Tibial artery (tissue), 4 donors: ENCODE measurements around the gene SNX12.

ENCODE experiments used
- DNase-seq, 2 donors: peaks; one replicate each; pipeline ENCODE4 v3.0.0-alpha.2; 2019
- H3K27ac ChIP-seq, 2 donors: fragments of 200-600 bp; sonication (generic) in 1 of 2; 1 replicate in 1 of 2; 2 replicates in 1 of 2; pipeline ENCODE4 v1.5.1; 2018 to 2019; ENCODE audit warnings: mild to moderate bottlenecking in 1 of 2
- H3K27me3 ChIP-seq, 2 donors: fragments of 200-600 bp; sonication (generic) in 1 of 2; one replicate each; pipeline versions ENCODE4 v1.5.1 to v1.6.0; 2016 to 2019
- H3K36me3 ChIP-seq, 3 donors: fragments of 200-600 bp; sonication (generic) in 2 of 3; one replicate each; pipeline ENCODE4 v1.5.1; 2016 to 2019; ENCODE audit warnings: mild to moderate bottlenecking in 2 of 3
- H3K4me1 ChIP-seq, 4 donors: fragments of 200-600 bp; sonication (generic) in 2 of 4; 1 replicate in 3 of 4; 2 replicates in 1 of 4; pipeline ENCODE4 v1.5.1; 2016 to 2019
- H3K4me3 ChIP-seq, 2 donors: fragments of 200-600 bp; sonication (generic) in 1 of 2; 1 replicate in 1 of 2; 2 replicates in 1 of 2; pipeline ENCODE4 v1.5.1; 2018 to 2019; ENCODE audit warnings: mild to moderate bottlenecking in 2 of 2
- H3K9me3 ChIP-seq, 3 donors: fragments of 200-600 bp; sonication (generic) in 1 of 3; one replicate each; pipeline ENCODE4 v1.5.1; 2016 to 2019
- CTCF ChIP-seq, 2 experiments: fragments of 200-600 bp in 1 of 2; fragments of 450-650 bp in 1 of 2; IDR thresholded peaks; one replicate each; pipeline ENCODE4 v1.5.1; 2017 to 2019; ENCODE audit warnings: antibody characterized with exemption in 2 of 2, mild to moderate bottlenecking in 1 of 2, moderate library complexity in 1 of 2
- intact Hi-C: fragments of 100-400 bp; cut with DNase I; formaldehyde crosslinking; loops from one replicate; pipeline ENCODE4 v1.15.0; 2023; ENCODE audit warnings: low total_unique reads

Gene SNX12

GRCh38 chrX:71102292-71102691 lies 34.2 kb upstream of the SNX12 start:
- no peak overlapping the region for H3K4me3 ChIP-seq
- H3K36me3 ChIP-seq = no peaks in the 10 kb centered on the region
- H3K4me1 ChIP-seq = peaks cover 0 to 12% (median 4%) of the 10 kb centered on the region in 4 donors
- no peaks in the 10 kb centered on the region for H3K9me3 ChIP-seq
- intact Hi-C loops = no loop called here
- no peak for TF ChIP-seq CTCF (IDR thresholded peaks at IDR 0.05)
- H3K27me3 ChIP-seq = no peaks in the 10 kb centered on the region
- no peak overlapping the region for H3K27ac ChIP-seq
- no peak for DNase-seq

GRCh38 chrX:71100581-71101505 lies 32.7 kb upstream of the SNX12 start:
- Histone ChIP-seq H3K9me3 (no peaks in the 10 kb centered on the region), H3K36me3 (no peaks in the 10 kb centered on the region), H3K4me1 (peaks cover 0 to 20% (median 8%) of the 10 kb centered on the region in 4 donors), H3K4me3 (no peak overlapping the region), H3K27ac (no peak overlapping the region), H3K27me3 (no peaks in the 10 kb centered on the region)
- intact Hi-C loops = no loop called here
- TF ChIP-seq CTCF (IDR thresholded peaks at IDR 0.05) = no peak
- DNase-seq = no peak

GRCh38 chrX:71099736-71100135 lies 31.6 kb upstream of the SNX12 start:
- H3K4me1 ChIP-seq = peaks cover 0 to 20% (median 8%) of the 10 kb centered on the region in 4 donors
- no peak overlapping the region for H3K4me3 ChIP-seq
- no peak for TF ChIP-seq CTCF (IDR thresholded peaks at IDR 0.05)
- H3K27ac ChIP-seq = no peak overlapping the region
- no peaks in the 10 kb centered on the region for H3K9me3 ChIP-seq
- intact Hi-C loops = loop anchor here (10.0 kb wide), 1 partner anchor 75 kb away; no protein-coding TSS in a partner anchor
- no peaks in the 10 kb centered on the region for H3K36me3 ChIP-seq
- H3K27me3 ChIP-seq = no peaks in the 10 kb centered on the region
- no peak for DNase-seq

- no peak for TF ChIP-seq CTCF (IDR thresholded peaks at IDR 0.05)
- no peaks in the 10 kb centered on the region for H3K9me3 ChIP-seq
- H3K4me3 ChIP-seq = no peak overlapping the region
- H3K4me1 ChIP-seq = peaks cover 0 to 20% (median 8%) of the 10 kb centered on the region in 4 donors
- no peak for DNase-seq
- no peaks in the 10 kb centered on the region for H3K36me3 ChIP-seq
- H3K27ac ChIP-seq = no peak overlapping the region
- intact Hi-C loops = loop anchor here (10.0 kb wide), 1 partner anchor 76 kb away; no protein-coding TSS in a partner anchor
- no peaks in the 10 kb centered on the region for H3K27me3 ChIP-seq
Measured at GRCh38 chrX:71098951-71099506, 30.9 kb upstream of the SNX12 start.

- H3K4me1 ChIP-seq = peaks cover 0 to 20% (median 8%) of the 10 kb centered on the region in 4 donors
- peak; percentile 37 to 38 for TF ChIP-seq CTCF (IDR thresholded peaks at IDR 0.05)
- H3K36me3 ChIP-seq = no peaks in the 10 kb centered on the region
- intact Hi-C loops = loop anchor here (10.0 kb wide), 1 partner anchor 76 kb away; no protein-coding TSS in a partner anchor
- no peak overlapping the region for H3K27ac ChIP-seq
- no peaks in the 10 kb centered on the region for H3K9me3 ChIP-seq
- no peak overlapping the region for H3K4me3 ChIP-seq
- peak; percentile 60 to 66 for DNase-seq
- no peaks in the 10 kb centered on the region for H3K27me3 ChIP-seq
Measured at GRCh38 chrX:71098302-71098701, 30.2 kb upstream of the SNX12 start.
